H1 (cell line): ENCODE measurements around the gene STAT3. TPM values are rescaled to one million over a fixed set of nuclear protein-coding genes. Genes with fewer than 3 reads are reported as not detected.

Experiments used
- CTCF ChIA-PET: fragments of 300-600 bp; sonication (Branson Sonifier 250); formaldehyde crosslinking; loops from one replicate; lab custom pipeline; 2021; ENCODE audit not compliant: partially characterized antibody; lab: Charles Lee
- POLR2A ChIA-PET: fragments of 300-600 bp; sonication (Branson Sonifier 250); formaldehyde crosslinking; loops from one replicate; lab custom pipeline; 2021; ENCODE audit warnings: inconsistent platforms; ENCODE audit not compliant: partially characterized antibody; lab: Charles Lee
- DNase-seq, 2 experiments: peaks; one replicate each; pipeline versions ENCODE4 v3.0.0 to v3.0.0-alpha.2; 2010 to 2022; ENCODE audit warnings: low spot score in 2 of 2, low read depth in 1 of 2, mixed read lengths in 1 of 2
- FAIRE-seq: peaks from 2 replicates; lab custom pipeline; 2011; peaks lifted over from hg19 to GRCh38; lab: Jason Lieb, UNC
- H2AFZ ChIP-seq: 2 replicates; pipeline ENCODE4 v1.8.1; 2012; ENCODE audit warnings: low read length, inconsistent platforms
- H2AK5ac ChIP-seq: 2 replicates; pipeline ENCODE4 v1.6.1; 2013; ENCODE audit warnings: low read depth, low read length
- H2BK120ac ChIP-seq: replicated peaks from 2 replicates; pipeline ENCODE3; 2013; ENCODE audit warnings: low read depth, low read length, inconsistent platforms
- H2BK12ac ChIP-seq: 2 replicates; pipeline ENCODE4 v1.6.1; 2013; ENCODE audit warnings: low read depth, low read length
- H2BK15ac ChIP-seq: 2 replicates; pipeline ENCODE4 v1.6.1; 2013; ENCODE audit warnings: low read length
- H2BK20ac ChIP-seq: 2 replicates; pipeline ENCODE4 v1.6.1; 2013; ENCODE audit warnings: low read length
- H2BK5ac ChIP-seq: 2 replicates; pipeline ENCODE4 v1.6.1; 2013; ENCODE audit warnings: low read depth, low read length
- H3K14ac ChIP-seq: 2 replicates; pipeline ENCODE4 v1.6.1; 2013; ENCODE audit warnings: inconsistent platforms; ENCODE audit not compliant: insufficient read length
- H3K18ac ChIP-seq: 2 replicates; pipeline ENCODE4 v1.6.1; 2013; ENCODE audit warnings: low read length; ENCODE audit errors: extremely low read depth
- H3K23ac ChIP-seq: 2 replicates; pipeline ENCODE4 v1.6.1; 2013; ENCODE audit warnings: inconsistent platforms; ENCODE audit not compliant: insufficient read length
- H3K23me2 ChIP-seq: 2 replicates; pipeline ENCODE4 v1.6.1; 2013; ENCODE audit warnings: low read depth, low read length
- H3K27ac ChIP-seq: 2 replicates; pipeline ENCODE4 v1.6.1; 2011; ENCODE audit warnings: low read depth, low read length, inconsistent platforms
- H3K27me3 ChIP-seq, 4 experiments: replicated peaks in 1 of 4; 1 replicate in 1 of 4; 2 replicates in 3 of 4; pipeline versions ENCODE4 v1.6.1 to v1.8.1; 2011 to 2013; ENCODE audit warnings: low read length in 3 of 4, mild to moderate bottlenecking in 3 of 4, inconsistent platforms in 2 of 4, mixed read lengths in 2 of 4, moderate library complexity in 1 of 4; ENCODE audit not compliant: control insufficient read depth in 3 of 4, insufficient read depth in 3 of 4; ENCODE audit errors: extremely low read depth in 1 of 4
- H3K36me3 ChIP-seq, 4 experiments: 2 replicates each; pipeline versions ENCODE4 v1.6.1 to v1.8.1; 2011 to 2013; ENCODE audit warnings: mild to moderate bottlenecking in 4 of 4, low read length in 3 of 4, moderate library complexity in 2 of 4, control low read depth in 1 of 4, inconsistent platforms in 1 of 4; ENCODE audit not compliant: insufficient read depth in 4 of 4, control insufficient read depth in 2 of 4
- H3K4ac ChIP-seq: replicated peaks from 2 replicates; pipeline ENCODE3; 2013; ENCODE audit warnings: low read length, low read depth, mixed read lengths, inconsistent platforms; ENCODE audit not compliant: insufficient read length
- H3K4me1 ChIP-seq, 4 experiments: replicated peaks in 1 of 4; 1 replicate in 1 of 4; 2 replicates in 3 of 4; pipeline versions ENCODE4 v1.6.1 to v1.8.1; 2011 to 2013; ENCODE audit warnings: low read length in 3 of 4, inconsistent platforms in 2 of 4, mixed read lengths in 1 of 4; ENCODE audit not compliant: insufficient read depth in 4 of 4, control insufficient read depth in 3 of 4
- H3K4me2 ChIP-seq, 2 experiments: 2 replicates each; pipeline versions ENCODE4 v1.6.1 to v1.8.1; 2011 to 2013; ENCODE audit warnings: low read depth in 2 of 2, low read length in 2 of 2, control low read depth in 1 of 2, inconsistent platforms in 1 of 2, mild to moderate bottlenecking in 1 of 2; ENCODE audit not compliant: insufficient read depth in 1 of 2
- H3K4me3 ChIP-seq, 4 experiments: fragments of 200-600, 300-600 bp in 1 of 4; sonication (generic), shearing (Covaris generic), sonication (Bioruptor Twin) in 1 of 4; 2 replicates each; pipeline versions ENCODE4 v1.5.1 to v1.8.1; 2011 to 2016; ENCODE audit warnings: low read length in 4 of 4, low read depth in 3 of 4, control low read depth in 2 of 4, inconsistent platforms in 2 of 4, mild to moderate bottlenecking in 2 of 4, mixed read lengths in 1 of 4, moderate library complexity in 1 of 4; ENCODE audit not compliant: insufficient read depth in 2 of 4; ENCODE audit errors: extremely low read depth in 1 of 4
- H3K56ac ChIP-seq: replicated peaks from 2 replicates; pipeline ENCODE3; 2013; ENCODE audit warnings: low read depth, mild to moderate bottlenecking, mixed read lengths, low read length, inconsistent platforms; ENCODE audit not compliant: insufficient read length
- H3K79me1 ChIP-seq: 2 replicates; pipeline ENCODE4 v1.6.1; 2013; ENCODE audit warnings: low read depth, low read length, control low read depth
- H3K79me2 ChIP-seq, 2 experiments: 2 replicates each; pipeline versions ENCODE4 v1.6.1 to v1.8.1; 2012 to 2013; ENCODE audit warnings: low read length in 2 of 2, mild to moderate bottlenecking in 2 of 2, inconsistent platforms in 1 of 2; ENCODE audit not compliant: insufficient read depth in 2 of 2, control insufficient read depth in 1 of 2
- H3K9ac ChIP-seq, 4 experiments: replicated peaks in 1 of 4; 1 replicate in 1 of 4; 2 replicates in 3 of 4; pipeline versions ENCODE4 v1.6.1 to v1.8.1; 2011 to 2013; ENCODE audit warnings: low read depth in 3 of 4, low read length in 3 of 4, control low read depth in 2 of 4, mild to moderate bottlenecking in 2 of 4, moderate library complexity in 2 of 4, inconsistent platforms in 1 of 4; ENCODE audit errors: extremely low read depth in 1 of 4
- H3K9me3 ChIP-seq, 2 experiments: 2 replicates each; pipeline versions ENCODE4 v1.6.1 to v1.8.1; 2012 to 2013; ENCODE audit warnings: mild to moderate bottlenecking in 2 of 2, moderate library complexity in 2 of 2, control low read depth in 1 of 2, inconsistent platforms in 1 of 2, low read depth in 1 of 2, low read length in 1 of 2, mixed read lengths in 1 of 2; ENCODE audit not compliant: insufficient read depth in 2 of 2
- H4K20me1 ChIP-seq, 2 experiments: replicated peaks in 1 of 2; 2 replicates each; pipeline versions ENCODE3 to v1.8.1; 2011 to 2013; ENCODE audit warnings: inconsistent platforms in 2 of 2, low read length in 2 of 2, mild to moderate bottlenecking in 1 of 2; ENCODE audit not compliant: insufficient read depth in 2 of 2, control insufficient read depth in 1 of 2
- H4K5ac ChIP-seq: 2 replicates; pipeline ENCODE4 v1.6.1; 2013; ENCODE audit warnings: low read length, low read depth, mixed read lengths, inconsistent platforms; ENCODE audit not compliant: insufficient read length
- H4K8ac ChIP-seq: 2 replicates; pipeline ENCODE4 v1.8.0; 2013; ENCODE audit warnings: mild to moderate bottlenecking, moderate library complexity, low read length, inconsistent platforms; ENCODE audit not compliant: insufficient read depth; ENCODE audit errors: extremely low read depth
- H4K91ac ChIP-seq: replicated peaks from 2 replicates; pipeline ENCODE3; 2013; ENCODE audit warnings: low read length, mixed read lengths, inconsistent platforms; ENCODE audit not compliant: insufficient read length
- RXRA ChIP-seq: IDR thresholded peaks from 2 replicates; pipeline ENCODE4 v1.6.1; 2011; ENCODE audit warnings: low read depth, mild to moderate bottlenecking, low read length, moderate library complexity; ENCODE audit not compliant: insufficient read depth
- YY1 ChIP-seq: IDR thresholded peaks from 2 replicates; pipeline ENCODE4 v1.6.1; 2011; ENCODE audit warnings: low read depth, mild to moderate bottlenecking, low read length
- WGBS, 2 experiments: shearing (Covaris generic) in 1 of 2; methylation state at CpG; one replicate each; pipeline versions ENCODE4 v1.1.6 to v1.1.7; 2013 to 2015; ENCODE audit warnings: low lambda C conversion rate in 2 of 2, mixed read lengths in 2 of 2, inconsistent platforms in 1 of 2, low coverage in 1 of 2, missing lambda C conversion rate in 1 of 2; ENCODE audit not compliant: insufficient replicate concordance in 2 of 2, insufficient coverage in 1 of 2, insufficient read length in 1 of 2; ENCODE audit errors: extremely low coverage in 1 of 2, missing lambda C conversion rate in 1 of 2; 5-methylcytosine and 5-hydroxymethylcytosine counted together
- polyA plus RNA-seq, 7 experiments: library from polyadenylated mRNA; depleted of rRNA in 3 of 7; stranded (reverse) in 5 of 7; unstranded in 2 of 7; fragments of >200 nt in 5 of 7; fragments of 200-250 nt in 2 of 7; gene quantifications; 1 replicate in 5 of 7; 2 replicates in 1 of 7; 4 replicates in 1 of 7; pipeline versions ENCODE4 v1.2.1 to v1.2.3, GENCODE V29; 2011 to 2013; ENCODE audit warnings: missing spikeins in 2 of 7, mixed read lengths in 2 of 7
- total RNA-seq: library from RNA; stranded (reverse); fragmentation: NEBNext Ultra II Directional; extraction: Animal tissue kit (Norgen Biotek cat#: 25700); gene quantifications from 2 replicates; pipeline ENCODE4 v1.2.1, GENCODE V29; 2021

The STAT3 gene
- total and polyA plus RNA-seq, 2 of the 8 experiments (the other 6 are each of a cell fraction or from before 2014, with no cell fraction given), result 38.4 to 94.1 TPM

DNA sequence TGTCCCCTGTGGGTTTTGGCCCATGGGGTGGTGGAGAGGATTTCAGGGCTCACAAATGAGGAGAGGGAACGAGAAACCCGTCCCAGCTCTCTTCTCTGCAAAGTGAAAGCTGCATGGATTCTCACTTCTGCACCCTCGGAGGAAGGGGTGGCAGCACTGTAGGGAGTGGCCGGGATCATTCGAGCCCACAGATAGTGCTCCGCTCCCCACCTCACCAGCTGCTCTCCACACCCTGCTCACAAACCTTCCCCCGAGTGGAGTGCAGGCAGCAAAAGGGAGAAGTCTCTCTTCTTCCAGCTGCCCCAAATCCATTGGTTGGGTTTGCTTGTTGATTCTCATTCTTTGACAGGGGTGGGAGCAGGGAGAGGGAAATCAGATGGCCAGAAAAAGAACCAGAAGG lies 79.8 kb downstream of the STAT3 start:
- Histone ChIP-seq H2BK15ac (no peak overlapping the region), H2BK120ac (no peak overlapping the region), H3K4ac (no peak overlapping the region), H3K79me1 (no peaks in the 10 kb centered on the region), H2BK20ac (no peak overlapping the region), H3K4me1 (peaks cover 5 to 20% (median 8%) of the 10 kb centered on the region in 4 experiments; a peak in 6 of 7 replicates), H4K5ac (no peak overlapping the region), H3K4me3 (no peak overlapping the region), H3K9me3 (no peaks in the 10 kb centered on the region), H3K27me3 (no peaks in the 10 kb centered on the region), H4K8ac (no peak overlapping the region), H3K14ac (no peak overlapping the region), H3K4me2 (no peak overlapping the region), H2BK12ac (no peak overlapping the region), H3K23me2 (no peaks in the 10 kb centered on the region), H4K20me1 (no peaks in the 10 kb centered on the region), H2BK5ac (no peak overlapping the region), H3K36me3 (no peaks in the 10 kb centered on the region), H2AK5ac (no peak overlapping the region), H3K23ac (no peak overlapping the region), H4K91ac (no peak overlapping the region), H3K56ac (no peak overlapping the region), H3K18ac (no peak overlapping the region), H2AFZ (no peak overlapping the region), H3K79me2 (no peaks in the 10 kb centered on the region), H3K27ac (no peak overlapping the region), H3K9ac (no peak overlapping the region)
- ChIA-PET CTCF (interaction anchor here (1.0 to 24.6 kb wide), 8 partner anchors 10 to 98 kb away, joined by 3 to 542 read pairs (median 5); no protein-coding TSS in a partner anchor), POLR2A (interaction anchor here (4.8 kb wide), 1 partner anchor 18 kb away, joined by 33 read pairs; the partner anchor contains the start of gene STAT5A)
- DNase-seq, result no peak
- WGBS, 2 experiments, result 90% methylated on average over 7 of the region's 7 CpGs; no CpG with 5 or more reads in 1 of the 2 experiments
- no peak for FAIRE-seq
- TF ChIP-seq YY1 (no peak), RXRA (no peak)
